Measurements from ENCODE around the gene CCDC38.
"Not testable (repeated sequence)": the region's sequence is repeated elsewhere in the genome, so short reads cannot be mapped to it uniquely, and the experiment has no call there.

CCDC38 gene

GRCh38 chr12:95884998-95885397 is 57.4 kb downstream of the CCDC38 start:
- in situ Hi-C loops (cut with HindIII; ENCODE audit: low sequenced_read_pairs): no loop called here

GRCh38 chr12:95882873-95883272 is 59.5 kb downstream of the CCDC38 start:
- in situ Hi-C loops (cut with HindIII; ENCODE audit: low sequenced_read_pairs): no loop called here

- in situ Hi-C loops (cut with HindIII; ENCODE audit: low sequenced_read_pairs): no loop called here
These were observed 60.3 kb downstream of the CCDC38 start for GRCh38 chr12:95882080-95882479.

- in situ Hi-C loops (cut with HindIII; ENCODE audit: low sequenced_read_pairs): no loop called here
These were observed 61.0 kb downstream of the CCDC38 start for GRCh38 chr12:95881331-95881955.

- in situ Hi-C loops (cut with HindIII; ENCODE audit: low sequenced_read_pairs): no loop called here
These were observed 61.5 kb downstream of the CCDC38 start for GRCh38 chr12:95880895-95881294.

- in situ Hi-C loops (cut with HindIII; ENCODE audit: low sequenced_read_pairs): no loop called here
These were observed 64.8 kb downstream of the CCDC38 start for GRCh38 chr12:95877622-95878021.

- in situ Hi-C loops (cut with HindIII; ENCODE audit: low sequenced_read_pairs): no loop called here
These were observed 68.0 kb downstream of the CCDC38 start for GRCh38 chr12:95874452-95874851.

GRCh38 chr12:95870897-95871296 is 71.5 kb downstream of the CCDC38 start:
- in situ Hi-C loops (cut with HindIII; ENCODE audit: low sequenced_read_pairs): no loop called here

- in situ Hi-C loops (cut with HindIII; ENCODE audit: low sequenced_read_pairs): no loop called here
These were observed 79.1 kb downstream of the CCDC38 start for GRCh38 chr12:95863337-95863736.

GRCh38 chr12:95862038-95862437 is 80.4 kb downstream of the CCDC38 start:
- in situ Hi-C loops (cut with HindIII; ENCODE audit: low sequenced_read_pairs): no loop called here

- in situ Hi-C loops (cut with HindIII; ENCODE audit: low sequenced_read_pairs): no loop called here
These were observed 82.2 kb downstream of the CCDC38 start for GRCh38 chr12:95859947-95860850.

GRCh38 chr12:95859344-95859816 is 83.0 kb downstream of the CCDC38 start:
- in situ Hi-C loops (cut with HindIII; ENCODE audit: low sequenced_read_pairs): no loop called here

- in situ Hi-C loops (cut with HindIII; ENCODE audit: low sequenced_read_pairs): no loop called here
These were observed 83.7 kb downstream of the CCDC38 start, which contains the start of gene SNRPF for GRCh38 chr12:95858451-95859343. Gene SNRPF, plus strand, starts transcription at chr12:95858952. Its CDS starts 122 bp downstream, at chr12:95859074.

- in situ Hi-C loops (cut with HindIII; ENCODE audit: low sequenced_read_pairs): no loop called here
These were observed 84.6 kb downstream of the CCDC38 start for GRCh38 chr12:95857799-95858198.

GRCh38 chr12:95857156-95857555 is 85.3 kb downstream of the CCDC38 start:
- in situ Hi-C loops (cut with HindIII; ENCODE audit: low sequenced_read_pairs): no loop called here

GRCh38 chr12:95852133-95852532 is 90.3 kb downstream of the CCDC38 start:
- in situ Hi-C loops (cut with HindIII; ENCODE audit: low sequenced_read_pairs): no loop called here

- in situ Hi-C loops (cut with HindIII; ENCODE audit: low sequenced_read_pairs): no loop called here
These were observed 90.8 kb downstream of the CCDC38 start for GRCh38 chr12:95851606-95852005.

GRCh38 chr12:95848575-95849388 is 93.6 kb downstream of the CCDC38 start:
- in situ Hi-C loops (cut with HindIII; ENCODE audit: low sequenced_read_pairs): no loop called here

- in situ Hi-C loops (cut with HindIII; ENCODE audit: low sequenced_read_pairs): not testable (repeated sequence)
These were observed 100.0 kb downstream of the CCDC38 start for GRCh38 chr12:95842426-95842825.

- in situ Hi-C loops (cut with HindIII; ENCODE audit: low sequenced_read_pairs): no loop called here
These were observed 104.3 kb downstream of the CCDC38 start for GRCh38 chr12:95838125-95838524.
